Measurements from ENCODE around the gene CLASP2. TPM values are rescaled to one million over a fixed set of nuclear protein-coding genes. Genes with fewer than 3 reads are reported as not detected.
"Not testable (repeated sequence)": the region's sequence is repeated elsewhere in the genome, so short reads cannot be mapped to it uniquely, and the experiment has no call there.

The CLASP2 gene
- total RNA-seq, 1 experiment from 2014 or later: 40.4 TPM

GRCh38 chr3:33447958-33448357 lies 270.1 kb downstream of the CLASP2 start:
- intact Hi-C loops (cut with micrococcal nuclease; ENCODE audit: unreplicated experiment): no loop called here
- in situ Hi-C loops (cut with HindIII; ENCODE audit: low pct_unique_long_range_greater_than_20kb, low sequenced_read_pairs): no loop called here
- no peaks in the 10 kb centered on the region for H3K9me3 ChIP-seq (ENCODE audit: control insufficient read depth, insufficient read depth, low read depth, low read length)
- no peak overlapping the region for H3K4me3 ChIP-seq (ENCODE audit: low read depth in 2 of 2, low read length in 2 of 2)
- no peaks in the 10 kb centered on the region for H3K4me1 ChIP-seq (ENCODE audit: control insufficient read depth, insufficient read depth, low read length)
- no TSS peak for BruUV-seq (replicated peaks)
- ATAC-seq (no peak), DNase-seq (ENCODE audit: low read depth, low spot score) (no peak)
- no peaks in the 10 kb centered on the region for H3K36me3 ChIP-seq (ENCODE audit: control insufficient read depth, insufficient read depth, low read length)
- H3K27ac ChIP-seq (ENCODE audit: low read length): no peak overlapping the region
- TF ChIP-seq POLR2AphosphoS5 (IDR thresholded peaks at IDR 0.05; ENCODE audit: low read depth, low read length) (no peak), SIN3A (IDR thresholded peaks at IDR 0.05; ENCODE audit: borderline replicate concordance, insufficient read depth, low read depth, low read length) (no peak), REST (IDR thresholded peaks at IDR 0.05; ENCODE audit: insufficient read depth in 1 of 2, low read depth in 2 of 2, low read length in 1 of 2) (no peak), CTCF (IDR thresholded peaks at IDR 0.05) (no peak), TCF7L2 (IDR thresholded peaks at IDR 0.05; ENCODE audit: low read depth, low read length) (no peak)
- ChIA-PET CTCF (no interaction called here), POLR2A (no interaction called here)
- H3K27me3 ChIP-seq (ENCODE audit: control insufficient read depth, insufficient read depth, low read length): no peaks in the 10 kb centered on the region

- CTCF ChIA-PET; POLR2A ChIA-PET; in situ Hi-C loops (cut with HindIII; ENCODE audit: low pct_unique_long_range_greater_than_20kb, low sequenced_read_pairs); H3K4me3 ChIP-seq (ENCODE audit: low read depth in 2 of 2, low read length in 2 of 2); H3K4me1 ChIP-seq (ENCODE audit: control insufficient read depth, insufficient read depth, low read length); H3K36me3 ChIP-seq (ENCODE audit: control insufficient read depth, insufficient read depth, low read length); BruUV-seq (replicated peaks); DNase-seq (ENCODE audit: low read depth, low spot score); ATAC-seq; H3K27me3 ChIP-seq (ENCODE audit: control insufficient read depth, insufficient read depth, low read length); intact Hi-C loops (cut with micrococcal nuclease; ENCODE audit: unreplicated experiment); H3K9me3 ChIP-seq (ENCODE audit: control insufficient read depth, insufficient read depth, low read depth, low read length); H3K27ac ChIP-seq (ENCODE audit: low read length): not testable (repeated sequence)
Measured at GRCh38 chr3:33447256-33447625, 270.8 kb downstream of the CLASP2 start.

Other genes starting within 250 kb of the CLASP2 start
- gene PDCD6IP, start 80.4 kb upstream of the CLASP2 start, total RNA-seq (2021; ENCODE audit: unreplicated experiment): 205 TPM

All from Panc1 (cell line).